Stimulated activated CD8-positive, alpha-beta memory T cell treated with anti-CD3 and anti-CD28 coated beads, Interleukin-7, amount 100 ng/mL, for 24 hours (primary cell): ENCODE data around the gene HOTAIR.

Experiments
- DNase-seq: peaks from one replicate; pipeline ENCODE4 v3.0.0-alpha.2; 2020; ENCODE audit warnings: low read depth

HOTAIR gene

DNA sequence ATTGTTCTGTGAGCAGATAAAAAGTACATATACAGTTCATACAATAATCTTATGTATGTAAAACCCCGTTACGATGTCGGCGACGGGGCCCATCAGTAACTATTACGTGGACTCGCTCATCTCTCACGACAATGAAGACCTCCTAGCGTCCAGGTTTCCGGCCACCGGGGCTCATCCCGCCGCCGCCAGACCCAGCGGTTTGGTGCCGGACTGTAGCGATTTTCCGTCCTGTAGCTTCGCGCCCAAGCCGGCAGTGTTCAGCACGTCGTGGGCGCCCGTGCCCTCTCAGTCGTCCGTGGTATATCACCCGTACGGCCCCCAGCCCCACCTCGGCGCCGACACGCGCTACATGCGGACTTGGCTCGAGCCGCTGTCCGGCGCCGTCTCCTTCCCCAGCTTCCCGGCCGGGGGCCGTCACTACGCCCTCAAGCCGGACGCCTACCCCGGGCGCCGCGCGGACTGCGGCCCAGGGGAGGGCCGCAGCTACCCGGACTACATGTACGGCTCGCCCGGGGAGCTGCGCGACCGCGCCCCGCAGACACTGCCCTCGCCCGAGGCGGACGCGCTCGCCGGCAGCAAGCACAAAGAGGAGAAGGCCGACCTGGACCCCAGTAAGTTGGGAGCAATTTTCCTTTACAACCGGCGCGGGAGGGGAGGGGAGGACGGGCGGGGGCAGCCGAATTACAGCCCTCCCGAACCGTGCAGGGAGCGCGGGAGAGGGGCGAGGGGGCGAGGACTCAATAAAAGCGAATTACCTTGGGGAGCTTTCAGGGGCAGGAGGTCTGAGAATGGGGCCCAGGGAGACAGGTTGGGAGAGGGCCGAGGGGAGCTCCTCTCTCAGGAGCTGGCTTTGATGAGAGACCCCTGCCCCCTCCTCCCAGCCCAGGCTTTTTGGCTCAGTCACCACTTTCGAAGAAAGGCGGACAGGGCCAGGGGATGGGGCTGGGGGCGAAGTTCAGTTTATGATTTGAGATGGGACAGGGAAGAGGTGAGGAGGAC is 25.7 kb upstream of the HOTAIR start, which contains the start of gene HOXC9:
TSS of gene HOXC9 (plus strand) at position 46 of the 999 bp plus-strand sequence. CDS start at position 74, 28 bp downstream.
- DNase-seq, result no peak

DNA sequence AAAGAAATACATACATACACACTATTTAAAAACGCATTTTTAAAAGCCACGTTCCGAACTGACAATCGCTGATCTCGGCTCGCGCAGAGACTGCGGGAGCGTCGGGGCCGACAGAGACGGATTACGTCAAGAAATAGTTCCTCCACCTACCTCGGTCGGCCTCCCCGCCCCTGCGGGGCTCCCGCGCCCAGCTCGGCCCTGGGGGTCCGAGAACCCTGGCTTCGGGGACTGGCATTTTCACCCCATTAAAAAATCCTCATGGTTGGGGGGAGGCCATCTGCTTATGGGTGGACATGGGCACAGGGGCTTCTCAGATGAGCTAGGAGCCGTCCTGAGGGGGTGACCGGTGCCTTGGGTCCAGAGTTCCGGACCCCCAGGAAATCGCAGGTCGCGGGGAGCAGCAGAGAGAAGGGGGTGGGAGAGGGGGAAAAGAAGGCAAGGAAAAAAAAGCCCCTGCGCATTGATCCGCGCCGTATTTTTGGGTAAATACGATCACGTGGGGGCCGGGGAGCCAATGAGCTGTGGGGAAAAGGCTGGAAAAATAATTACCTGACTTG is 24.9 kb upstream of the HOTAIR start:
- DNase-seq, result no peak

- DNase-seq, result no peak
Observed at GRCh38 chr12:53998900-53999236, 24.1 kb upstream of the HOTAIR start.

- DNase-seq, result no peak
Observed at GRCh38 chr12:53998110-53998899, 23.6 kb upstream of the HOTAIR start.

GRCh38 chr12:53997204-53998109 is 22.7 kb upstream of the HOTAIR start:
- no peak for DNase-seq

- no peak for DNase-seq
Observed at GRCh38 chr12:53996240-53997203, 21.8 kb upstream of the HOTAIR start.

DNA sequence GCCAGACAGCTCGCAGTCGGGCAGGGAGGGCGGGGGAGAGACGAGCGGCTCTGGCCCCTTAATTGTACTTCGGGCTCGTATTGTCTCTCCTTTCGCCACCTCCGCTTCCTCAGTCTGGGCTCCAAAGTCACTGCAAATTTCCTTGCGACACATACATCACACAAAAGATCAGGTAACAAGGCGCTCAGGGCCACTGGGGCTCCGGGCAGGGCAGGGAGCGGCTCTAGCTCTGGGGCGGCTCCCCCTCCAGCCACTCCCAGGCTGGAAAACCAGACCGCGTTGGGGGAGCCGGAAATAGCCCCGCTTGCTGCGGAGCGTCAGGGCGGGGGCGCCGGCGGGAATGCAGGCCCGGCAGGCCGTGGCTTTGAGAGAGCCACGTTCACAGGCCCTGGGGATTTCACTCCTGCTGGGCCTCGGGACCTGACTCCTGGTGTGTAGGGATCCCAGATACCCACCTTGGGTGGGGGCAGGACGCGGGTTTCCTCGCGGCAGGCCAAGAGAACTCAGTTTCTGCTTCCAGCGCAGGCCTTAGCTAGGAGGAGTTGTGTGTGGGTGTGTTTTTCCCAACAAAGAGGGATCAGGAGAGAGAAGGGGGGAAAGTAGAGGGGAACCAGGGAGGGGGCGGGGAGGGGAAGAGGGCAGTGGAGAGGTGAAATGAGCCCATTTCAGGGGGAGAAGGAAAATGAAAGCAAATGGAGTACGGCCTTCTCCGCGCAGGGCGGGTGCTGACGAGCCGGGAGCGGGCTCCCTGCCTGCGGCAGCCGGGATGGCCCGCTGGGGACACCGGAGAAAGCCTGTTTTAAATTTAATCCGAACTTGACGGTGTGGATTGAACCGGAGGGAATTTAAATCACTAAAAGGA is 20.9 kb upstream of the HOTAIR start:
- no peak for DNase-seq

DNA sequence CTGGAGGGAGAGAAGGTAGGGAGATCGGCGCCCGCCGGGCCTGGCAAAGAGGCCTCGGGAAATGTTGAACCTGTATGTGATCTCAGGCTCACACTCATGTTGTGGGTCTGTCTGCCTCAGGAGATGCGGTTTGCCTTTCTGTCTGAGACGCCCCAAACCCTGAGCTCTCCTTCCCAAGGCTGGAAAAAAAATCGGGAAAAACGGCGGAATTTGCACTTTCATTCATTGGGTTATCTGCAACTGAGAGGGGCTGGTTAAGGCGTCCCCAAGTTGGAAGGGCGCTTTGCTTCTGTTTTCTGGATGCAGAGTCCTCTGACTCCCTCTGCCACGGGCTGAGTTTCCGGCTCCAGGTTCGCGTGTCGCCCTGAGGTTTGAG is 20.2 kb upstream of the HOTAIR start:
- no peak for DNase-seq

DNA sequence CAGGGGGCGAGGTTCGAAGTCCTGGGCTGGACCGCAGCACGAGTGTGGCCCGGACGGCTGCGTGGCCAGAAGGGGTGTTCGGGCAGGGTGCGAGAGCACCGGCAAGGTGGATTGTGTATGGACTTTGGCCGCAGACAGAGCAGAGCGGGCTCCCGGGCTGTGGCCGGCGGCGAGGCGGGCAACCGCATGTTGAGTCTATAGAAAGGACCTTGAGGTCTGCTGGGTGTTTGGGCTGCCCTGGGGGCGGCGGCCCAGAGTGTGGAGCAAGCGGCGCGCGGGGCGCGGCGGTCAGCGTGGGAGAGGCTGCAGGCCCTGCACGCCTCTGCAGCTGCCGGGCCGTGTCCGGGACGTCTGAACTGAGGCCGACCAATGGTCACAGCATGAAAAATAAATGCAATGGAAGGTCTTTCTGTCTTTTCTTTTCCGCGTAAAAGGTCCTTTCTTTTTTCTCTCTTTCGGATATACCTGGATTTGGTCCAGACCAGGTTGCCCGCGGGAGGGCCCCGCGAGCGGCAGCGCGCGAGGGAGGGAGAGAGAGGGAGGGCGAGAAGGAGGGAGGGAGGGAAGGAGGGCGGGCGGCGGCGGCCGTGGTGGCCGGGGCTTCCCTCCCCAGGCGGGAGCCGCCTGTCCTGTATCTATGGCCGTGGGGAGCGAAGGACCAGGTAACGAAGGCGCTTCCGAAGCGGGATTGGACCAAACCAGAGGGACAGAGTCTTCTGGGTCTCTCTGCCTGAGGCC is 19.7 kb upstream of the HOTAIR start:
- DNase-seq, result no peak

DNA sequence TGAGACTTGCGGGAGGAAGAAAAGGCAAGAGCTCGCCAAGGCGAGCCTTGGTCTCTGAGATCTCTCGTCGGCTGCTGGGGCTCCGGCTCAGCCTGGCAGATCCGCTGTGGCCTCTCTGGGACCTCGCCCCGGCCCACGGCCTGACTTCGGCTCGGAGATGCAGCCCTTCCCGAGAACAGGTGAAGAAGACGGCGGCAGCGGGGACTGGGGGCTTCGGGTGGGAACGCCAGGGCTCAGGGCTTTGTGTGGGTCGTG is 19.2 kb upstream of the HOTAIR start:
- DNase-seq, result no peak

DNA sequence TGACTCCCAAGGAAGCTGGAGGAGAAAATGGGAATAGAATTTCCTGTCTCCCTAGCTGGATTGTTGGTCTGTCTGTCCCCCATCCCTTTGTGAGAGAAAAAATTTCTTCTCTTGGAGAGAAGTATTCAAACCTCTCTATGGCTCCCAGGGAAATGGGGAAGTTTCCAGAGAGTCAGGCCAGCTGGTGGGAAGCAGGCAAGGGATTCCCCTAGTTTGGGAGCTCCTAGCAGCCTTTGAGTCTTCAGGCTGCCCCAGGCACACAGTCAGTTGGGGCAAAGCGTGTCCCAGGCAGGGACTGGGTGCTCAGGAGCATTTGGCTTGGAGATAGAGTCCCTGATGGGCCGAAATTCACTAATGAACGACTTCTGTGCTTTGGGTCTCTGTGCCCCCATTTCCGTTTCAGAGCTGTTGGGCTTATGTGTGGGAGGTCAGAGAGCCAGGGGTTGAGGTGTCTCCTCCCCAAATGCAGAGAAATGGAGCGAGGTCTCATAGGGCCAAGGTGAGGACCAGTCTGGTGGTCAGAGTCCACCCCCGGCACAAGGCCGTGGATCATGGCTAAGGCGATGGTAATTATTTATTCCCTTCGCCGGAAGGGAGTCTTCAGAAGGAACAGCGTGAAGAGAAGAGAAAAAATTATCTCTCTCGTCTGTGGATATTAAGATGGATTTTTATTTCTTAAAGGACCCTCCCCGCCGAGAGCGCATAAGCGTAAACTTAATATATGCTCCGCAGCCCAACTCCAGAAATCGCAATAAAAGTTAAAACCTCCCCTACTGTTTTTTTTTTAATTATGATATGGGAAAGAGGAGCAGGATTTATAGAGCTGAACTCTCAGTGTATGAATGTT is 18.6 kb upstream of the HOTAIR start:
- DNase-seq, result no peak

DNA sequence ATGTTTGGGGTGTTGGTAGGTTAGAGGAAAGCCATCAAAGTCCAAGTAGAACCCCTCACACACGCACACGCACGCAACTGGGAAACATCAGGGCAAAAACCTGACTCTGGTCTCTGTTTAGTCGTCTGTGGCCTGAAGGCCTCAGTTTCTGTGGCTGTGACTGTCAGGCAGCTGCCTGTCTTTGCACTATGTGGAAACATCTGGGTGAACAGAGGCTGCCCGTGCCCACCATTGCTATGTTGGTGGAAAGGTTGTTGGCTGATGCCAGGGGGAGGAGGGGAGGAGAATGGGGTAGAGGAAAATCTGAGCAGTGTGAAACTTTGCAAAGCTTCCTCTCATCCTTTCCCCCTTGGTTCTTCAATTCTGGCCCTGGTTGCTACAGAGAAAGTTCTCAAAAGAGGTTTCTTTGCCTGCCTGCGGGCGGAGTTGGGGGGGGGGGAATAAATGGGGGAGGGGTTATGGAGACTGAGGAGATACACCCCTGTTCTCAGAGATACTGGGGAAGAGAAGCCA is 17.7 kb upstream of the HOTAIR start:
- no peak for DNase-seq

DNA sequence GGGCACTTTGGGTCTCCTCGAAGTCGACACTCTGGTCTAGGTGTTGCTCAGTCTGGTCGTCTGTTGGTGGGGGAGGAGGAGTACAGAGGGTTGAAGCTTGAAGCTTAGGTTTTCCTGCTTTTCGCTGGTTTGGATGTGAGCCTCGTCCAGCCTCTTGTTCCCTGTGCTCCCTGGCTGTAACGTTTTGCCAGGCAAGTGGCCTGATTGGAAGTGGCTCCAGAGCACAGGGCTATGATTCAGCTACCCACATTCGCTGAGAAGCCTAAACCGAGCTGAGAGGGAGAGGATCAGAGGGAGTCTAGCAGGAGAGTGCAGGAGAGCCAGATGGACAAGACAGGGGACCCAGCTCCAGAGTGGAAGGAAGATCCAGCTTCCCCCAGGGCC is 16.3 kb upstream of the HOTAIR start:
- no peak for DNase-seq

- no peak for DNase-seq
Observed at GRCh38 chr12:53990311-53991076, 15.7 kb upstream of the HOTAIR start.

DNA sequence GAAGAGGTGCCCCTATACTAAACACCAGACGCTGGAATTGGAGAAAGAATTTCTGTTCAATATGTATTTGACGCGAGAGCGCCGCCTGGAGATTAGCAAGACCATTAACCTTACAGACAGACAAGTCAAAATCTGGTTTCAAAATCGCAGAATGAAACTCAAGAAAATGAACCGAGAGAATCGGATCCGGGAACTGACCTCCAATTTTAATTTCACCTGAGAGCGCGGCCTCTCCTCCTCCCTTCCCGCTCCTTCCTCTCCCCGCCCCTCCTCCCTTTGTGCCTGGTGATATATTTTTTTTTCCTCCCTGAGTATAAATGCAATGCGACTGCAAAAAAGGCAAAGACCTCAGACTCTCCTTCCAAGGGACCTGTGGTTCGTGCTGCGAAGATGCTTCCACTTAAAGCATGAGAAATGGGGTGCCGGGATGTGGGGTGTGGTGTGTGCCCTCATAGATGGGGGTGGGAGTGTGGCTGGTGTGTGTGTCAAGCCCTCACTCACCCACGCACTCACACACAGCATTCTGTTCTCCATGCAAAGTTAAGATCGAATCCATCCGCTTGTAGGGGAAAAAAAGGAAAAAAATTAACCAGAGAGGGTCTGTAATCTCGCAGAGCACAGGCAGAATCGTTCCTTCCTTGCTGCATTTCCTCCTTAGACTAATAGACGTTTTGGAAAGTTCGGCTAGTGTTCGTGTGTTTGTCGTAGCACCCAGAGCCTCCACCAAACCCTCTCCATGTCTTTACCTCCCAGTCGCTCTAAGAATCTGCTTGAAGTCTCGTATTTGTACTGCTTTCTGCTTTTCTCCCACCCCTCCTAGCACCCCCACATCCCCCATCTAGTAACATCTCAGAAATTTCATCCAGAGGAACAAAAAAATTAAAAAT is 14.7 kb upstream of the HOTAIR start:
- no peak for DNase-seq

GRCh38 chr12:53988541-53989226 is 13.9 kb upstream of the HOTAIR start:
- DNase-seq, result no peak
